ENCODE results near the gene SHC1. TPM values are rescaled to one million over a fixed set of nuclear protein-coding genes. Genes with fewer than 3 reads are reported as not detected.

Gene SHC1
- total and polyA plus RNA-seq, 2 experiments from 2014 or later = 117 to 211 TPM

GRCh38 chr1:154912755-154913154 lies 57.8 kb downstream of the SHC1 start (continued):
- TF ChIP-seq ZNF462 (CRISPR knock-in tag; IDR thresholded peaks at IDR 0.05) (no peak), NANOG (IDR thresholded peaks at IDR 0.05; ENCODE audit: borderline replicate concordance) (no peak)

Small RNA genes lying within 50 kb of the gene (microRNA-seq; reads per million reads assigned to microRNA genes)
- gene MIR4258 = not detected

Small RNA genes lying within 50 kb of the gene (small RNA-seq; reads per million reads assigned to genes)
- gene MIR4258 (ENCODE audit: low replicate concordance) = not detected
- gene RF00017 (ENCODE audit: low replicate concordance) = not detected

Other genes starting within 250 kb of the SHC1 start
- gene KCNN3, start 100.5 kb downstream of the SHC1 start, total RNA-seq (2014; rRNA removed; shearing (Covaris generic)) = 1.9 and 4.0 TPM in 2 replicates
- 3.0 and 3.1 TPM in 2 replicates for gene KCNN3, start 100.5 kb downstream of the SHC1 start, polyA plus RNA-seq (2016; fragmentation: Nextera tagmentation; extraction: Ambion mirVana)
- 8.1 and 11.2 TPM in 2 replicates for gene PMVK, start 34.0 kb downstream of the SHC1 start, total RNA-seq (2014; rRNA removed; shearing (Covaris generic))
- gene PMVK, start 34.0 kb downstream of the SHC1 start, polyA plus RNA-seq (2016; fragmentation: Nextera tagmentation; extraction: Ambion mirVana) = 22.2 and 25.0 TPM in 2 replicates
- gene PBXIP1, start 14.6 kb downstream of the SHC1 start, total RNA-seq (2014; rRNA removed; shearing (Covaris generic)) = 29.6 and 31.8 TPM in 2 replicates
- 6.5 and 7.0 TPM in 2 replicates for gene PBXIP1, start 14.6 kb downstream of the SHC1 start, polyA plus RNA-seq (2016; fragmentation: Nextera tagmentation; extraction: Ambion mirVana)
- gene PYGO2, start 9.0 kb downstream of the SHC1 start, total RNA-seq (2014; rRNA removed; shearing (Covaris generic)) = 28.7 and 29.0 TPM in 2 replicates
- gene PYGO2, start 9.0 kb downstream of the SHC1 start, polyA plus RNA-seq (2016; fragmentation: Nextera tagmentation; extraction: Ambion mirVana) = 11.0 and 13.2 TPM in 2 replicates
- gene CKS1B, start 3.9 kb upstream of the SHC1 start, total RNA-seq (2014; rRNA removed; shearing (Covaris generic)) = 296 and 392 TPM in 2 replicates
- 562 and 617 TPM in 2 replicates for gene CKS1B, start 3.9 kb upstream of the SHC1 start, polyA plus RNA-seq (2016; fragmentation: Nextera tagmentation; extraction: Ambion mirVana)
- 71.4 and 75.0 TPM in 2 replicates for gene FLAD1, start 12.6 kb upstream of the SHC1 start, total RNA-seq (2014; rRNA removed; shearing (Covaris generic))
- 72.8 and 74.5 TPM in 2 replicates for gene FLAD1, start 12.6 kb upstream of the SHC1 start, polyA plus RNA-seq (2016; fragmentation: Nextera tagmentation; extraction: Ambion mirVana)
- 1.5 and 1.6 TPM in 2 replicates for gene LENEP, start 22.8 kb upstream of the SHC1 start, total RNA-seq (2014; rRNA removed; shearing (Covaris generic))
- gene LENEP, start 22.8 kb upstream of the SHC1 start, polyA plus RNA-seq (2016; fragmentation: Nextera tagmentation; extraction: Ambion mirVana) = not detected in 2 replicates
- gene ZBTB7B, start 32.1 kb upstream of the SHC1 start, total RNA-seq (2014; rRNA removed; shearing (Covaris generic)) = 19.3 and 32.6 TPM in 2 replicates
- 3.6 TPM in 2 replicates for gene ZBTB7B, start 32.1 kb upstream of the SHC1 start, polyA plus RNA-seq (2016; fragmentation: Nextera tagmentation; extraction: Ambion mirVana)
- not detected in 2 replicates for gene DCST2, start 63.0 kb upstream of the SHC1 start, total RNA-seq (2014; rRNA removed; shearing (Covaris generic))
- 0.28 and 0.78 TPM in 2 replicates for gene DCST2, start 63.0 kb upstream of the SHC1 start, polyA plus RNA-seq (2016; fragmentation: Nextera tagmentation; extraction: Ambion mirVana)
- gene DCST1, start 63.1 kb upstream of the SHC1 start, total RNA-seq (2014; rRNA removed; shearing (Covaris generic)) = not detected in 2 replicates
- not detected in 2 replicates for gene DCST1, start 63.1 kb upstream of the SHC1 start, polyA plus RNA-seq (2016; fragmentation: Nextera tagmentation; extraction: Ambion mirVana)
- 25.9 and 31.1 TPM in 2 replicates for gene ADAM15, start 80.6 kb upstream of the SHC1 start, total RNA-seq (2014; rRNA removed; shearing (Covaris generic))
- 24.2 and 25.9 TPM in 2 replicates for gene ADAM15, start 80.6 kb upstream of the SHC1 start, polyA plus RNA-seq (2016; fragmentation: Nextera tagmentation; extraction: Ambion mirVana)
- 22.9 and 25.0 TPM in 2 replicates for gene EFNA4, start 93.0 kb upstream of the SHC1 start, total RNA-seq (2014; rRNA removed; shearing (Covaris generic))
- 11.1 and 16.4 TPM in 2 replicates for gene EFNA4, start 93.0 kb upstream of the SHC1 start, polyA plus RNA-seq (2016; fragmentation: Nextera tagmentation; extraction: Ambion mirVana)
- gene EFNA3, start 108.1 kb upstream of the SHC1 start, total RNA-seq (2014; rRNA removed; shearing (Covaris generic)) = 13.6 and 14.5 TPM in 2 replicates
- 10.3 and 13.5 TPM in 2 replicates for gene EFNA3, start 108.1 kb upstream of the SHC1 start, polyA plus RNA-seq (2016; fragmentation: Nextera tagmentation; extraction: Ambion mirVana)
- gene EFNA1, start 157.1 kb upstream of the SHC1 start, total RNA-seq (2014; rRNA removed; shearing (Covaris generic)) = 2.1 and 5.1 TPM in 2 replicates
- 3.2 and 5.1 TPM in 2 replicates for gene EFNA1, start 157.1 kb upstream of the SHC1 start, polyA plus RNA-seq (2016; fragmentation: Nextera tagmentation; extraction: Ambion mirVana)
- gene SLC50A1, start 165.1 kb upstream of the SHC1 start, total RNA-seq (2014; rRNA removed; shearing (Covaris generic)) = 30.0 and 50.5 TPM in 2 replicates
- 63.9 and 65.4 TPM in 2 replicates for gene SLC50A1, start 165.1 kb upstream of the SHC1 start, polyA plus RNA-seq (2016; fragmentation: Nextera tagmentation; extraction: Ambion mirVana)
- 13.6 and 19.2 TPM in 2 replicates for gene DPM3, start 169.8 kb upstream of the SHC1 start, total RNA-seq (2014; rRNA removed; shearing (Covaris generic))
- 71.4 and 76.5 TPM in 2 replicates for gene DPM3, start 169.8 kb upstream of the SHC1 start, polyA plus RNA-seq (2016; fragmentation: Nextera tagmentation; extraction: Ambion mirVana)
- 101 and 106 TPM in 2 replicates for gene KRTCAP2, start 202.6 kb upstream of the SHC1 start, total RNA-seq (2014; rRNA removed; shearing (Covaris generic))
- 579 and 628 TPM in 2 replicates for gene KRTCAP2, start 202.6 kb upstream of the SHC1 start, polyA plus RNA-seq (2016; fragmentation: Nextera tagmentation; extraction: Ambion mirVana)
- 15.4 and 18.8 TPM in 2 replicates for gene TRIM46, start 203.1 kb upstream of the SHC1 start, total RNA-seq (2014; rRNA removed; shearing (Covaris generic))
- gene TRIM46, start 203.1 kb upstream of the SHC1 start, polyA plus RNA-seq (2016; fragmentation: Nextera tagmentation; extraction: Ambion mirVana) = 7.4 and 8.1 TPM in 2 replicates
- 1.2 and 6.3 TPM in 2 replicates for gene THBS3, start 237.2 kb upstream of the SHC1 start, total RNA-seq (2014; rRNA removed; shearing (Covaris generic))
- gene THBS3, start 237.2 kb upstream of the SHC1 start, polyA plus RNA-seq (2016; fragmentation: Nextera tagmentation; extraction: Ambion mirVana) = 4.3 and 5.0 TPM in 2 replicates
- gene MTX1, start 237.9 kb upstream of the SHC1 start, total RNA-seq (2014; rRNA removed; shearing (Covaris generic)) = 66.7 and 77.7 TPM in 2 replicates
- 106 and 109 TPM in 2 replicates for gene MTX1, start 237.9 kb upstream of the SHC1 start, polyA plus RNA-seq (2016; fragmentation: Nextera tagmentation; extraction: Ambion mirVana)